GM19099 (cell line): ENCODE results near the gene BCAR1.

Source experiments
- POLR2A ChIP-seq: IDR thresholded peaks from 3 replicates; pipeline ENCODE4 v1.6.1; 2011; ENCODE audit warnings: low read depth; ENCODE audit not compliant: insufficient read length; ENCODE audit errors: extremely low read depth

Gene BCAR1

GRCh38 chr16:75237398-75238131 is 13.9 kb downstream of the BCAR1 start:
- TF ChIP-seq POLR2A: no peak

- no peak for TF ChIP-seq POLR2A
These were observed 14.6 kb downstream of the BCAR1 start for GRCh38 chr16:75236736-75237397.

GRCh38 chr16:75236232-75236631 is 15.2 kb downstream of the BCAR1 start:
- TF ChIP-seq POLR2A: no peak

DNA sequence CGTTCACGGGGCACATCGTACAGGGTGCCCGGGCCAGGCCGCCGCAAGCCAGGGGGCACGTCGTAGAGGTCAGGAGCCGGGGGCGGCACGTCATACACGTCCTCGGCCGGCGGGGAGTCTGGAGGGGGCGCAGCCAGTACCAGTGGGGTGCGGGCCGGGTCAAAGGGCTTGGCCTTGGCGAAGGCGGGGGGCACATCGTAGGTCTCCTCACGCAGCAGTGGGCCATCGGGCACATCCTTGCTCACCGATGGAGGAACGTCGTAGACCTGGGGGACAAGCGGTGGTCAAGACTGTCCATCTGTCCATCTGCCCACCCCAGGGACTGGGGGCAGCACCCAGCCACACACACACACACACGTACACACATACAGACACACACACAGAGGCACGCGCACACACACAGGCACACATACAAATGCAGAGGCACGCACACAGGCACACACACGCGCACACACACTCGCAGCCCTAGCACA is 15.7 kb downstream of the BCAR1 start:
- TF ChIP-seq POLR2A: no peak

GRCh38 chr16:75234856-75235696 is 16.3 kb downstream of the BCAR1 start:
- TF ChIP-seq POLR2A: no peak

GRCh38 chr16:75233611-75233938 is 17.8 kb downstream of the BCAR1 start:
- no peak for TF ChIP-seq POLR2A

- TF ChIP-seq POLR2A: no peak
These were observed 19.9 kb downstream of the BCAR1 start for GRCh38 chr16:75231570-75231969.

DNA sequence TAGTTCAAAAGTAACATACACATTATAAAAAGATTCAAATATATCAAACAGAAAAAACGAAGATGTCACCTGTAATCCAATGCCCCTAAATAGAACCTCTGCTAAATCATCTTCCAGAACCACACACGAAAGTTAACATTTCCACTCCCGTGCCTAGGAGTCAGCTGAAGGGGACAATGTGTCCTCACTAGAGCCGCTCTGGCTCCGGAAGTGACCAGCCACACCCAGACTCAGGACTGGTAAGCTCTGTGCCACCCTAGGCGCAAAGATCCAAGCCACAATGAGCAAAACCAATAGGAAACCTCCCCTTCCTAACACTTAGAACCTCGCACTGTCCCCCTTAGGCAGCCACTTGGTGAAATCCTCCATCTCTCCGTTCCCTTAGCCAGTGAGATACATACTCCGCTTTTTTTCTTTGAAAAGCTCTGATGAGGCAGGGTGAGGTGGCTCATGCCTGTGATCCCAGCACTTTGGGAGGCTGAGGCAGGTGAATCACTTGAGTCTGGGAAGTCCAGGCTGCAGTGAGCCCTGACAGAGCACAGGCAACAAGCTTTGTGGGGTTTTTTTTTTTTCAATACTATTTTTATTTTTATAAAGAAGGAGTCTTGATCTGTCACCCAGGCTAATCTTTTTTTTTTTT is 20.8 kb downstream of the BCAR1 start:
- no peak for TF ChIP-seq POLR2A

DNA sequence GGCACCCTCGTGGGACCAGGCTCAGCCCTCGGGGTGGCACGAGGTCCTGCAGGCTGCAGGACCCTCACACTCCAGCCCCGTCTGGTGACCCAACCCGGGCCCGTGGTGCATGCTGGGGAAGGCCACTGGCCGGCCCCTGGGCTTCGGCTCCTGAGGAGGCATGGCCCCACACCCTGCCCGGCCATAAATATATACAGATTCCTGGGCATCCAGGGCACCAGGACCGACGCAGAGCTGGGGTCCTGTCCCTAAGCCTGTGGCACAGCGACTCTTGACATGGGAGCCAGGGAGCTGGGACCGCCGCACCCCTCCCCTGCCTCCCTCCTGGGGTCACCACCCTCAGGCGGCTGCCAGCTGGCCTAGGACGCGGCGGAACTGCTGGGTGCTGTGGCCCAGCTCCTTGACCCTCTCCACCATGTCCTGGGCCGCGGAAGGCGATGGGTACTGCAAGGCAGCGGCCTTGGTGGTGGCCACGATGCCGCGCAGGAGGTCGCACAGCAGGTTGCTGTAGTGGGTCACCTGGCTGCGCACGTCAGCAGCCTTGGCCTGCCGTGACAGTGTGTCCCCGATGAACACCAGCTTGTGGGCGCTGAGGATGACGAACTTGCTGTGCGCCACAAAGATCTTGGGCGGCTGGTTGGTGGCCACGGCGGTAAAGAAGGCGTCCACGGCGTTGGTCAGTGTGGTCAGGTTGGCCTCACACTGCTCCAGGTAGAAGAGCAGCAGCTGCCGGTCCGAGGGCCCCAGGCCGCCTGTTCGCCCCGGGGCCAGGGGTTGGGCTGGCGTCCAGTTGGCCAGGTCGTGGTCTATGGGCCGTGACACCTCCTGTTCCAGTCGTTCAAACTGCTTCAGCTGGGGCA is 22.0 kb downstream of the BCAR1 start:
- TF ChIP-seq POLR2A: no peak

DNA sequence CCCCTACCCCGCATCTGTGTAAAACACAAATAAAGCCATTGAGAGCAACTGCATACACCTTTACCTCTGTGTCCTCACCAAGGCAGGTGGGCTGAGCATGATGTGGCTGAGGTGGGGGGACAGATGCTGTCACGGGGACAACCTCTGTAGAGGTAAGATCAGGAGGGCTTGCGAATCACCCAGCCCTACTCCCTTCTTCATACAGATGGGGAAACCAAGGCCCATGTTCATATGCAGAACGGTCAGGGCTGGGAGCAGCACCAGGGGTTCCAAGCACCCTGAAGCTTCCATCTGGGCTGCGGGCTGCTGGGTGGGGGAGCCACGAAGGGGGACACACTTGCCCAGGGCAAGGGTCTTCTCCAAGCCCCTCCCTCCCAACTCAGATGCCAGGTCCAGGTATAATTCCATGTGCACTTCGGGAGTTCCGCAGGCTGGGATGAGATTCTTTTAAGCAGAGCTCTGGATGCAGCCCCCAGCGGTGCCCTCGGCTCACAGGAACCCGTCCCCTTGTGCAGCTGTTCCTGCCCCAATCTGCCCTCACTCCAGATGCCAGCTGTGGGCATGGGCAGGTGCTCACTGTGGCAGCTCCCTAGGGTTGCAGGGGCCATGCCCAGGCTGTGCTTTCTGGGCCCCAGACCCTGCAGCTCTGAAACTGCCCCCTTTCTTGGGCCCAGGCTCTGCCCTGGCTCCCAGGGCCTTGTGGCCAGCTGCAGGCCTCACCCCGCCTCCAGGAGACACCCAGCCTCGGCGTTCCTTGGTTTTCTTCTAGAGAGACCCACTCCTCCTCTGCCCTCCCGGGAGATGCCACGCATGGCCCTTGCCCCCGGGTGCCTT is 23.1 kb downstream of the BCAR1 start:
- no peak for TF ChIP-seq POLR2A

DNA sequence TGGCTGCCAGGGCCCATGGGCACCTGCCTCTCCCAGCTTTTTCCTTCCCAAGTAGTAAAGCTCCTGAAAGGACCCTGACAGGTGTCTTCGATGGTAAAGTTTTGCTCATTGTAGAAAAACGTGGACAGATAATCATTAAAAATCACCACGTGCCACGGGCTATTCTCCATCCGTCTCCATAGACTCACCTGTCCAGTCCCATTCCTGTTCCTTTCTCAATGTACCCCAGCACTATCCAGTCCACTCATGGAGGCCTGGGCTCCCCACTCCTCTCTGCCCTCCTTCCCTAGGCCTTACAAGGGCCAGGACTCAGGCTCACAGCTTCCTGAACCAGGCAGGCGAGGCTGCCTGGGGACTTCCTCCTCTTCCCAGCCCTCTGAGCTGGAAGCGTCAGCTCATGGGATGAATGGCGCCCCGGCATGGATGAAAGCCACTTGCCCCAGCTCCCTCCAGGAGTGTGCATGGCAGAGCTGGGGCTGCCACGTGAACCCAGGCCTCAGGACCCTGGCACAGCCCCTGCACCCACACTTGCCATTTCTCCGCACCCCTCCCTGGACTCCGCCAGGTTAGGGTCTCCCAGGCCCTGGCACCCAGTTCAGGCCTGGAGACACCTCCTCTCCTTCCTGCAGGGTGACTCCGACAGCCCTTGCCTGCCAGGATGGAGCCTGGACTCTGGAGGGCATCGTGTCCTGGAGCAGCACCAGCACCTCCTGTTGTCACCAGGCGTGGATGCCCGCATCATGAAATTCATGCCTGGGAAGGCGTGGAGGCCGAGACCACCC is 23.9 kb downstream of the BCAR1 start:
- no peak for TF ChIP-seq POLR2A

DNA sequence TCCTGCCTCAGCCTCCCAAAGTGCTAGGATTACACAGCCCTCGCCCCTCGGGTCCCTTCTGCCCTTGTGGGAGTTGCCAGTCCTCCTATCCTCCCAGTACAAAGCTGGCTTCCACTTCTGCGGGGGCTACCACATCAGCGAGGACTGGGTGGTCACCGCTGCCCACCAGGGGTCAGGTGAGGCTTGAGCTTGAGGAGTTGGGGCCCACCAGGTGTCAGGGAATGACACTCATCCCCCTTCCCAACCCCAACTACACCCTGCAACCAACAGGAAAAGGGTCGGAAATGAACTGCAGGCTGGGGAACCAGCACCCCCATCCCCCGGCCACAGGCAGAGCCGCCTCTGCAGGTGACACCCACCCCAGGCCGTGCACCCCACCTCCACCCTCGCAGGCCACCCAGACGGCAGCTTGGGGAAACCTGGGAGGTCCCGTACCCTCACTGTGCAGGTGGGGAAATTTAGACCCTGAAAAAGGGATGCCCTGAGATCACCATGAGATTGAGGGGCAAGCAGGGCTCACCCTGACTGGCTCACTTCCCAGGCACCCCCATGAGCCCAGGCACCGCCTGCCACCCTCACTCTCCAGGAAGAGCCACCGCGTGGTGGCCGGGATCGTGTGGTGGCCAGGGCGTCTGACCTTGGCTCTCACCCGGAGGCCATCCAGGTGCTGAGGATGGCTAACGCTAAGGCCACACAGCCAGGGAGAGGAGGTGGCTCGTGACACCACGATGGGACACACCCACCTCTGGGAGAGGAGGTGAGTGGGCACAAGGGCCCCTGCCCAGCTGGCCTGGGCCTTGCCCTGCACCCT is 24.7 kb downstream of the BCAR1 start:
- no peak for TF ChIP-seq POLR2A
